ENCODE measurements around the gene TTC9B. TPM values are rescaled to one million over a fixed set of nuclear protein-coding genes. Genes with fewer than 3 reads are reported as not detected.

The TTC9B gene
- total RNA-seq, 1 experiment from 2014 or later = not detected

GRCh38 chr19:40234429-40235237 is 16.4 kb upstream of the TTC9B start (continued):
- no peak for TF ChIP-seq SP1 (CRISPR knock-in tag; conservative IDR thresholded peaks at IDR 0.05)
- TF ChIP-seq KAT7 (CRISPR knock-in tag; IDR thresholded peaks at IDR 0.05; ENCODE audit: borderline replicate concordance) = no peak
- no peak for TF ChIP-seq GTF2I (CRISPR knock-in tag; conservative IDR thresholded peaks at IDR 0.05)
- no peak for TF ChIP-seq SOX15 (CRISPR knock-in tag; IDR thresholded peaks at IDR 0.05)
- TF ChIP-seq E2F5 (CRISPR knock-in tag; IDR thresholded peaks at IDR 0.05) = no peak
- no peak for TF ChIP-seq MYBL2 (CRISPR knock-in tag; IDR thresholded peaks at IDR 0.05)
- no peak for TF ChIP-seq ATF1 (CRISPR knock-in tag; IDR thresholded peaks at IDR 0.05)
- no peak for TF ChIP-seq USF2 (CRISPR knock-in tag; IDR thresholded peaks at IDR 0.05)
- no peak for TF ChIP-seq ZNF396 (CRISPR knock-in tag; IDR thresholded peaks at IDR 0.05; ENCODE audit: borderline replicate concordance)

- CTCF ChIA-PET = interaction anchor here (0.5 to 1.5 kb wide), 4 partner anchors 11 to 140 kb away, joined by 4 to 6 read pairs (median 5); partner anchors contain the start of gene TTC9B
- H3K36me3 Mint-ChIP-seq = peaks cover 11% of the 10 kb centered on the region; the same call in 1 of the 2 replicates
Measured at GRCh38 chr19:40233811-40234389, 15.7 kb upstream of the TTC9B start.

More at GRCh38 chr19:40233811-40234389, 15.7 kb upstream of the TTC9B start:
- no peaks in the 10 kb centered on the region for H3K9me3 Mint-ChIP-seq
- ATAC-seq = no peak
- H3K27ac Mint-ChIP-seq = no peak overlapping the region
- no peaks in the 10 kb centered on the region; the same call in 1 of the 2 replicates for H3K27me3 Mint-ChIP-seq (ENCODE audit: low read depth)
- no peak overlapping the region for H3K4me3 Mint-ChIP-seq
- H3K4me1 Mint-ChIP-seq = peaks cover 27% of the 10 kb centered on the region
- POLR2A ChIA-PET = no interaction called here
- DNase-seq (ENCODE audit: low spot score) = no peak
- TF ChIP-seq MLX (CRISPR knock-in tag; IDR thresholded peaks at IDR 0.05) (no peak), ZMAT4 (CRISPR knock-in tag; IDR thresholded peaks at IDR 0.05) (no peak), ZBTB21 (CRISPR knock-in tag; IDR thresholded peaks at IDR 0.05; ENCODE audit: borderline replicate concordance) (no peak), STAT6 (CRISPR knock-in tag; conservative IDR thresholded peaks at IDR 0.05; ENCODE audit: low read depth) (no peak), CREM (CRISPR knock-in tag; IDR thresholded peaks at IDR 0.05) (no peak), NFE2L1 (CRISPR knock-in tag; IDR thresholded peaks at IDR 0.05) (no peak), JAZF1 (CRISPR knock-in tag; IDR thresholded peaks at IDR 0.05) (no peak), ETV6 (CRISPR knock-in tag; IDR thresholded peaks at IDR 0.05) (no peak), ZNF423 (CRISPR knock-in tag; IDR thresholded peaks at IDR 0.05) (no peak), ZNF317 (CRISPR knock-in tag; IDR thresholded peaks at IDR 0.05; ENCODE audit: borderline replicate concordance, low read depth) (no peak), SMAD4 (CRISPR knock-in tag; IDR thresholded peaks at IDR 0.05) (no peak), USF1 (CRISPR knock-in tag; IDR thresholded peaks at IDR 0.05) (no peak), ZNF232 (CRISPR knock-in tag; IDR thresholded peaks at IDR 0.05) (no peak), ZBTB43 (CRISPR knock-in tag; IDR thresholded peaks at IDR 0.05) (no peak), EMX1 (CRISPR knock-in tag; IDR thresholded peaks at IDR 0.05) (no peak), FOXJ3 (CRISPR knock-in tag; IDR thresholded peaks at IDR 0.05; ENCODE audit: borderline replicate concordance) (no peak), NR2C2 (CRISPR knock-in tag; IDR thresholded peaks at IDR 0.05) (no peak), E2F4 (CRISPR knock-in tag; IDR thresholded peaks at IDR 0.05; ENCODE audit: borderline replicate concordance, low read depth) (no peak)
